ENCODE measurements around the gene KLHL6. TPM values are rescaled to one million over a fixed set of nuclear protein-coding genes. Genes with fewer than 3 reads are reported as not detected.
A peak's percentile ranks its signal among the peaks of the same experiment; 100 is the strongest.

KLHL6 gene
- total RNA-seq, 1 donor from 2014 or later, result not detected

GRCh38 chr3:183590442-183590841 lies 34.9 kb upstream of the KLHL6 start:
- H3K27ac Mint-ChIP-seq (ENCODE audit: unreplicated experiment), result no peak overlapping the region
- no peak overlapping the region for H3K4me3 Mint-ChIP-seq (ENCODE audit: unreplicated experiment)
- peaks cover 6% of the 10 kb centered on the region for H3K36me3 Mint-ChIP-seq (ENCODE audit: unreplicated experiment)
- no peak for DNase-seq
- H3K9me3 Mint-ChIP-seq (ENCODE audit: unreplicated experiment), result peaks cover 3% of the 10 kb centered on the region
- no peaks in the 10 kb centered on the region for H3K4me1 Mint-ChIP-seq (ENCODE audit: low read depth, unreplicated experiment)
- peaks cover 3% of the 10 kb centered on the region for H3K27me3 Mint-ChIP-seq (ENCODE audit: unreplicated experiment)
- no peak for TF ChIP-seq CTCF (IDR thresholded peaks at IDR 0.05; ENCODE audit: partially characterized antibody, unreplicated experiment)

- Mint-ChIP-seq H3K4me3 (ENCODE audit: unreplicated experiment) (no peak overlapping the region), H3K4me1 (ENCODE audit: low read depth, unreplicated experiment) (peaks cover 19% of the 10 kb centered on the region), H3K27me3 (ENCODE audit: unreplicated experiment) (peaks cover 5% of the 10 kb centered on the region), H3K27ac (ENCODE audit: unreplicated experiment) (no peak overlapping the region), H3K9me3 (ENCODE audit: unreplicated experiment) (peaks cover 5% of the 10 kb centered on the region), H3K36me3 (ENCODE audit: unreplicated experiment) (peaks cover 6% of the 10 kb centered on the region)
- no peak for TF ChIP-seq CTCF (IDR thresholded peaks at IDR 0.05; ENCODE audit: partially characterized antibody, unreplicated experiment)
- DNase-seq, result no peak
These were observed 31.8 kb upstream of the KLHL6 start for GRCh38 chr3:183587336-183587735.

- peaks cover 2% of the 10 kb centered on the region for H3K27me3 Mint-ChIP-seq (ENCODE audit: unreplicated experiment)
- no peak for TF ChIP-seq CTCF (IDR thresholded peaks at IDR 0.05; ENCODE audit: partially characterized antibody, unreplicated experiment)
- H3K27ac Mint-ChIP-seq (ENCODE audit: unreplicated experiment), result no peak overlapping the region
- H3K4me3 Mint-ChIP-seq (ENCODE audit: unreplicated experiment), result no peak overlapping the region
- peaks cover 5% of the 10 kb centered on the region for H3K9me3 Mint-ChIP-seq (ENCODE audit: unreplicated experiment)
- peaks cover 19% of the 10 kb centered on the region for H3K4me1 Mint-ChIP-seq (ENCODE audit: low read depth, unreplicated experiment)
- H3K36me3 Mint-ChIP-seq (ENCODE audit: unreplicated experiment), result peaks cover 6% of the 10 kb centered on the region
- DNase-seq, result no peak
These were observed 31.0 kb upstream of the KLHL6 start for GRCh38 chr3:183586477-183586876.

- no peak for TF ChIP-seq CTCF (IDR thresholded peaks at IDR 0.05; ENCODE audit: partially characterized antibody, unreplicated experiment)
- H3K27me3 Mint-ChIP-seq (ENCODE audit: unreplicated experiment), result peaks cover 2% of the 10 kb centered on the region
- H3K27ac Mint-ChIP-seq (ENCODE audit: unreplicated experiment), result peak overlapping the region; percentile 85
- H3K9me3 Mint-ChIP-seq (ENCODE audit: unreplicated experiment), result peaks cover 5% of the 10 kb centered on the region
- H3K4me3 Mint-ChIP-seq (ENCODE audit: unreplicated experiment), result no peak overlapping the region
- peaks cover 19% of the 10 kb centered on the region for H3K4me1 Mint-ChIP-seq (ENCODE audit: low read depth, unreplicated experiment)
- H3K36me3 Mint-ChIP-seq (ENCODE audit: unreplicated experiment), result peaks cover 6% of the 10 kb centered on the region
- DNase-seq, result no peak
These were observed 29.4 kb upstream of the KLHL6 start for GRCh38 chr3:183584914-183585280.

- Mint-ChIP-seq H3K27ac (ENCODE audit: unreplicated experiment) (peak overlapping the region; percentile 85), H3K4me1 (ENCODE audit: low read depth, unreplicated experiment) (peaks cover 19% of the 10 kb centered on the region), H3K27me3 (ENCODE audit: unreplicated experiment) (peaks cover 2% of the 10 kb centered on the region), H3K36me3 (ENCODE audit: unreplicated experiment) (peaks cover 4% of the 10 kb centered on the region), H3K9me3 (ENCODE audit: unreplicated experiment) (peaks cover 5% of the 10 kb centered on the region), H3K4me3 (ENCODE audit: unreplicated experiment) (no peak overlapping the region)
- DNase-seq, result peak; percentile 40
- TF ChIP-seq CTCF (IDR thresholded peaks at IDR 0.05; ENCODE audit: partially characterized antibody, unreplicated experiment), result no peak
These were observed 28.9 kb upstream of the KLHL6 start for GRCh38 chr3:183584246-183584913.
